Activated naive CD8-positive, alpha-beta T cell treated with anti-CD3 and anti-CD28 coated beads, Interleukin-2, amount 10 ng/mL, durations not matched to agents 7 days and 5 days (primary cell): Measurements from ENCODE around the gene PRPF40A. TPM values are rescaled to one million over a fixed set of nuclear protein-coding genes. Genes with fewer than 3 reads are reported as not detected.

Experiments used
- ATAC-seq: fragments of 150-1000 bp; cut with Tn5 transposase; one replicate; pipeline ENCODE4 v1.10.0; 2021; ENCODE audit warnings: low read depth, moderate library complexity
- POLR2A ChIA-PET: fragments of 350-600 bp; sonication (Branson Sonifier 250); formaldehyde crosslinking; loops from one replicate; lab custom pipeline; 2021; ENCODE audit warnings: antibody characterized with exemption; lab: Charles Lee
- DNase-seq: peaks from one replicate; pipeline ENCODE4 v3.0.0; 2021
- H3K27ac Mint-ChIP-seq: one replicate; pipeline ENCODE4 v1.8.0; 2022; ENCODE audit warnings: mild to moderate bottlenecking, mixed read lengths
- H3K27me3 Mint-ChIP-seq: one replicate; pipeline ENCODE4 v1.8.0; 2022; ENCODE audit warnings: mild to moderate bottlenecking, moderate library complexity, mixed read lengths
- H3K36me3 Mint-ChIP-seq: one replicate; pipeline ENCODE4 v1.8.0; 2021; ENCODE audit warnings: mild to moderate bottlenecking, mixed read lengths
- H3K4me1 Mint-ChIP-seq: one replicate; pipeline ENCODE4 v1.8.0; 2021; ENCODE audit warnings: mixed read lengths
- H3K4me3 Mint-ChIP-seq: one replicate; pipeline ENCODE4 v1.8.0; 2022; ENCODE audit warnings: mild to moderate bottlenecking, moderate library complexity, mixed read lengths
- H3K9me3 Mint-ChIP-seq: one replicate; pipeline ENCODE4 v1.8.0; 2021; ENCODE audit warnings: mixed read lengths
- total RNA-seq, 2 experiments: library from RNA; stranded (reverse); gene quantifications; one replicate each; pipeline ENCODE4 v1.2.3, GENCODE V29; 2021

Gene PRPF40A
- total RNA-seq, 2 experiments from 2014 or later: 108 to 113 TPM

DNA sequence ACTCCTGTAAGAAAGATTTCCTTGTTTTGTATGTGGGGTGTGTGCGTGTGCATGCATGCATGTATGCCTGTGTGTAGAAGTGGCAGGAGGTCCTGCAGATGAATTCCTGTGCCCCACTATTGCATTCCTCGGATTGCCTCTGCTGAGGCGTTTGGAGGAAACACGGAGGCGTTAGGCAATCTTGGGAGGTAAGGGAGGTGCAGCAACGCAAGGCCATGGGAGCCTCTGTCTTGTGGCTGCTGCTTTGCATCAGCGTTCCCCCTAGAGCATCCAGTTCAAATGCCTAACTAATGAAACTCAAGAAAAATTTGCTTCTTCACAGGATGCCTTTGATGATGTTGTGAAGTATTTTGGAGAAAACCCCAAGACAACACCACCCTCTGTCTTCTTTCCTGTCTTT is 80.0 kb downstream of the PRPF40A start:
- POLR2A ChIA-PET: no interaction called here
- H3K36me3 Mint-ChIP-seq: no peaks in the 10 kb centered on the region

DNA sequence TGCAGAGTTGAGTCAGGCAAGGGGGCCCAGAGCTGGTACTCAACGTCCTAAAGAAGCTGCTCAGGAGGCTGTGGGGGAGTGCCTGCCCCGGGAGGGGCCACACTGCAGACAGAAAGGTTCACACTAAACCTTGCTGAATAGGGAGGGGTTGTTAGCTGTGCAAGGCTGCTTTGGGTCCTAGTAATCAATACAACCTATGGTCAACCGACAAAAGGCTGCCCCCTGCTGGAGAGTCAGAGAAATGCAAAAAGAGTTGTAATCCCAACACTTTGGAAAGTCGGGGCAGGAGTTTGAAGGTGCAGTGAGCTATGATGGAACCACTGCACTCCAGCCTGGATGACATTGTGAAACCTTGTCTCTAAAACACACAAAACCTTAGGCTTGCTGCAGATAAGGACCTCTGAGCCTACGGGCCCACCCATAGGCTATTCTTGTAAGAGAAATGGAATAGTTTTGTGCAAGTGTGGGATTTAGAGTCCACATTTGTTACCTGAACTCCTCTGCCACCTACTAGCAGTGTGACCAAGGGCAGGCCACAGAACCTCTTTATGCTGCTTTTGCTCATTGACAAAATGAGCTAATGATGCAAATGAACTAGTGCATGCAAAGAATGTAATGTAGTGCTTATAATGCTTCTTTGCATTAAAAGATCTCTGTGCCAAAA is 81.5 kb downstream of the PRPF40A start:
- H3K27me3 Mint-ChIP-seq: no peaks in the 10 kb centered on the region
- no peak overlapping the region for H3K27ac Mint-ChIP-seq
- H3K36me3 Mint-ChIP-seq: no peaks in the 10 kb centered on the region
- DNase-seq (peak; percentile 62), ATAC-seq (peak; percentile 79)
- no peaks in the 10 kb centered on the region for H3K4me1 Mint-ChIP-seq
- H3K9me3 Mint-ChIP-seq: no peaks in the 10 kb centered on the region
- POLR2A ChIA-PET: interaction anchor here (0.9 kb wide), 1 partner anchor 460 kb away, joined by 3 read pairs; the partner anchor contains the start of gene STAM2
- H3K4me3 Mint-ChIP-seq: no peak overlapping the region

More for the DNA sequence above, 80.0 kb downstream of the PRPF40A start:
- DNase-seq: no peak
- no peaks in the 10 kb centered on the region for H3K27me3 Mint-ChIP-seq
- H3K4me1 Mint-ChIP-seq: no peaks in the 10 kb centered on the region
- H3K4me3 Mint-ChIP-seq: no peak overlapping the region
- no peak for ATAC-seq
- H3K9me3 Mint-ChIP-seq: no peaks in the 10 kb centered on the region
- no peak overlapping the region for H3K27ac Mint-ChIP-seq

DNA sequence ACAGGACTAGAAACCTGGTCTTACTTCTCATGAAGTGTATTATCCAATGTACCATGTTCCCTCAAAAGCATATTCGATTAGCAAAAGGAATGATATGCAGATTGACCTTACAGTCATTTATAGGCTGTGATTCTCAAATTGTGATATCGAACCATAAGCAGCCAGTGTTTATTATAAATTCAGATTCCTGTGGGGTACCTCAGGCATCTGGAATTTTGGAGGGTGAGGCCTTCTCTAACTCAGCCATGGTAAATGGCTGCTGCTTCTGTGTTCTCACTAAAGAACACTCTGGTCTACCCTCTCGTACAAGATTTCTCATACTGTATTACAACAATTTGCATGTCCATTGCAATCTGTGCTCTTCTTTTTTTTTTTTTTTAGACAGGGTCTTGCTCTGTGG is 84.5 kb downstream of the PRPF40A start:
- ATAC-seq (no peak), DNase-seq (no peak)
- Mint-ChIP-seq H3K27me3 (no peaks in the 10 kb centered on the region), H3K36me3 (no peaks in the 10 kb centered on the region), H3K9me3 (no peaks in the 10 kb centered on the region), H3K4me1 (peaks cover 8% of the 10 kb centered on the region), H3K4me3 (no peak overlapping the region), H3K27ac (no peak overlapping the region)
- POLR2A ChIA-PET: no interaction called here

DNA sequence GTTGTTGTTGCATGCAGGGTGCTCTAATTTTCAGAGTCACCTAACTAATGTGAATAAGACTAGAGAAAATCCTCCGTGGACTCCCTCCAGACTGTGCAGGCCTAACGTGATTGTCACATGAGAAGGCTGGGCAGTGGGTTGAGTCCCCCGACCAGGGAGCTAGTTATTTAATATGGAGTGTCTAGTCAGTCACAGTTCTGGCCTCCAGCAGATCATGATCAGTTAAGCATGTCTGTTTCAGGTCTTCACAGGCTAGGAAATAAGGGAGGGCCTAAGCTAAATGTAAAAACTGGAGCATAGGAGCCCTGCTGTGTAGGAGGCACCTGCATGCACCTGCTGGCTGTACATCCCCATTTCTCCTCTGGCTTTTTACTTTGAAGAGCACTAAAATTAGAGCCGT is 86.8 kb downstream of the PRPF40A start:
- Mint-ChIP-seq H3K36me3 (no peaks in the 10 kb centered on the region), H3K27ac (no peak overlapping the region), H3K4me3 (no peak overlapping the region), H3K27me3 (no peaks in the 10 kb centered on the region), H3K9me3 (no peaks in the 10 kb centered on the region), H3K4me1 (peaks cover 8% of the 10 kb centered on the region)
- POLR2A ChIA-PET: no interaction called here
- ATAC-seq (no peak), DNase-seq (no peak)

DNA sequence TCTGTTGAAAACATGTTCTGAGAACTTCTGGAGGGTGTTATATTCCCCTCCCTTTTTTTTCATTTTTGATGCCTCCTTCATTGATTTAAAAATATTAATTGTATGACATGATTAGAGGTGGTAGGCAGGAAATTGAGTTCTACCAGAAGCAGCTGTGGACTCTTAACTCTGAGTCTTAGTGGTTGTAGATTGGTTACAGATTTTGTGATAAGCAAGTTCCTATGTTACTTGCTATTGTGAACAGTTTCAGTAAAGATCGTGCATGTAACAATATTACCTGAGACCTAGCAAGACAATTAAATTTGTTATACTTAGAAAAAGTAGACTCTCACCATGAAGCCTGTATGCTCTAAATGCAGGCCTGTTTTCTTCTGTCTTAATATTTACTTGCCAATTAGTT is 88.1 kb downstream of the PRPF40A start:
- no peak overlapping the region for H3K4me3 Mint-ChIP-seq
- ATAC-seq (peak; percentile 73), DNase-seq (no peak)
- no peaks in the 10 kb centered on the region for H3K9me3 Mint-ChIP-seq
- peaks cover under 1% of the 10 kb centered on the region for H3K27me3 Mint-ChIP-seq
- POLR2A ChIA-PET: no interaction called here
- H3K36me3 Mint-ChIP-seq: no peaks in the 10 kb centered on the region
- no peak overlapping the region for H3K27ac Mint-ChIP-seq
- peaks cover 8% of the 10 kb centered on the region for H3K4me1 Mint-ChIP-seq

DNA sequence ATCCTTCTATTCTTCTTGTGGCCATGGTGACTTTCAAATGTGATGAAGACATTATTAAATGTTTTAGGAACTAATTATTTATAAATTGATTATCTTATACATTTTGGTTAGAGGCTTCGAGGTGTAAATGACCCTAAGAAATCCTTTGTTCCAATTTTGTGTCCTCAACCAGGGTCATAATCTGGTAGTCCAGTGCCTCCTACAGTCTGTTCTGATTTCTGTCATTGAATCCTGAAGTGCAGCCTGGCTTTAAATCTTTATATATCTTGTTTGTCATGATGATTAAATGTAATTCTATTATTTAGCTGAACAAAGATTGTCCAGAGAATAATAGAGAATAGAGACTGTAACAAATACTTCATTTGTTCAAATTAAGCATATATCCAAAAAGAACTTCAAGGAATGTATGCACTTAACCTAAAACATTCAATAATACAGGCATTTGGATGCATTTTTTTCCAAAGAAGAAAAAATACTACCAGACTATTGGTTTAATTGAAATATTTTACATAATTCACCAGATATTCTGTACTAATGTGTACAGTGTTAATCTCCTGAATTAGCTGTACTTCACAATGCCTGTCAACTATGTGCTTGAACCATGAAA is 89.8 kb downstream of the PRPF40A start:
- POLR2A ChIA-PET: no interaction called here
- Mint-ChIP-seq H3K4me3 (no peak overlapping the region), H3K36me3 (no peaks in the 10 kb centered on the region), H3K27ac (no peak overlapping the region), H3K27me3 (peaks cover 3% of the 10 kb centered on the region), H3K4me1 (peaks cover 8% of the 10 kb centered on the region), H3K9me3 (no peaks in the 10 kb centered on the region)
- DNase-seq: no peak
- no peak for ATAC-seq

DNA sequence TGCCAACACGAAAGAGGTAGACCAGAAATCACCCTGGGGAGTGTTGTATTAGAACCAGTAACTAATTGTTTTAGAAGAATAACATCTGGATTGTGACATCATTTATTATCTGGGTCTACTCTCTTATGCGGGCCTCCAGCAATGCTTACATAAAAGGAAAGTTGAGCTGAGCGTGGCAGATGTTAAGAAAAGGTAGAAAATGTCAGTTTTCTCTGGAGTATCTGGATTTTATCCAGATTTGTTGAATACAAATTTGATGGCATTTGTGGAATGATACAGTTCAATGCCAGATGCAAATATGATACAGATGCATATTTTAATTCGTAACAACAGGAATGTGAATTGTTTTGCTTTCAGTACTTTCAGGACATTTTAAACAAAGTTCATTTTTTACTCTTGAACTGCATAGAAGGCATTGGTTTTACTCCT is 90.3 kb downstream of the PRPF40A start:
- Mint-ChIP-seq H3K4me1 (peaks cover 8% of the 10 kb centered on the region), H3K4me3 (no peak overlapping the region), H3K9me3 (no peaks in the 10 kb centered on the region), H3K27ac (no peak overlapping the region), H3K27me3 (peaks cover 3% of the 10 kb centered on the region), H3K36me3 (no peaks in the 10 kb centered on the region)
- no peak for ATAC-seq
- no peak for DNase-seq
- POLR2A ChIA-PET: no interaction called here

DNA sequence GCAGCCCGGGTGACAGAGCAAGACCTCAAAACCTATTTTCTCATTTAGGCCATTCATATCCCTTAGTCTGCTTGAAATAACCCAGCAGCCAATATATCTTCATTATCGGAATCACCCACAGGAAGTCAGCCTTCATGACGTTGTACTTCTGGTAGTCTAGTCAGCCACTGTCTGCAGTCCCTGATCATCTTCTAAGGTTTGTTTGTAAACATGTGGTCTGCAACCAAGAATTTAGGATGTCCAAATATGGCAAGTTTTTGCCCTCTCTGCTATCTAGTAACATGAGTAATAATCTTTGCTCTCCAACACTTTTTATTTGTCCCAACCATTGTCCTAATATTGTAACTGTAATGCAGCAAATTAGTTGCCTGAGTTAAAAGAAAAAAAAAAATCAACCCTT is 92.5 kb downstream of the PRPF40A start:
- no peak overlapping the region for H3K27ac Mint-ChIP-seq
- no peak for DNase-seq
- no peaks in the 10 kb centered on the region for H3K36me3 Mint-ChIP-seq
- peaks cover 6% of the 10 kb centered on the region for H3K27me3 Mint-ChIP-seq
- no peak for ATAC-seq
- no peaks in the 10 kb centered on the region for H3K9me3 Mint-ChIP-seq
- H3K4me3 Mint-ChIP-seq: no peak overlapping the region
- POLR2A ChIA-PET: no interaction called here
- H3K4me1 Mint-ChIP-seq: peaks cover 8% of the 10 kb centered on the region

DNA sequence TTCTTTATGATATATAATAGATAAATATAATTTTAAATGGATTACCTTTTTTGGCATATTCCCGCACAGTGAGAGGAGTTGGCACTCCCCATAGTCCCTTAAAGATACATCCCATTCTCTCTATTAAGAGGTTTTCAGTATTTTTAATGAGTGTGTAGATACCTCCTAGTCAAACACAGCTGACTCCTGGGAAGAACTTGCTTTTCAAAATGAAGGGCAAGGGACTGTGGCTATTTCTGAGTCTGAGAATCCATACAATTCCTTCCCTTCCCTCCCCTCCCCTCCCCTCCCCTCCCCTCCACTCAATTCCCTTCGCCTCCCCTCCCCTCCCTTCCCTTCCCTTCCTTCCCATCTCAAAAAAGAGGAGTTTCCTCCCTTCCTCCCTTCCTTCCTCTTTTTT is 93.5 kb downstream of the PRPF40A start:
- no peaks in the 10 kb centered on the region for H3K36me3 Mint-ChIP-seq
- ATAC-seq: no peak

DNA sequence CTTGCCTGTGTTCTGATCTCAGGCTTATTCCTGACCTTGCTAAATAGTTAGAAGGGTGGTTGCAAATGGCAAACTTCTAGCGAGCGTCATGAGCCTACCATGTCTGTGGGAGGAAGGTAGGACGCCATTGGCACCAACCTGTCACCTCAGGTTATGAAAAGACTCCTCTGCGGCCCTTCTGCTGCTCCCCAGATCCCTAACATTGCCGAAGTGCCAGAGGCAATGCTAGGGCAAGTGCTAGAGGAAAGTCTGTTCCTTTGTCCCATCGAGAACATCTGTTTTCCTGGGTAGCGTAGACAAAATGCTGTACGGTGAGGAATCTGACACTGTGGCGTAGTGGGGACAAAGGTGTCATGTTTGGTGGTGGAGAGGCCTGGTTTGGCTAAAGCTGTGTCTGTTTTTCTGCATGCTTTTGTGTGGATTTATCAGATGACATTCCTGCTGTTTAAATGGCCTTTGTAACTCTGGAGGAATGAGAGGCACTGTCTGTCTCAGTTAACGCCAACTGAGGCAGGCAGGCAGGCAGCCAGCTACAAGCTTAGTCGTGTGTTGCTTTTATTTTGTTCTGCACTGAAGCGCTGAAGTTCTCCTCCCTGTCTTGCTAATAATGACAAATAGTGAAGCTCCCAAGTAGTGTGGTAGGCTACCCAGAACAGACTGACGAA is 94.1 kb downstream of the PRPF40A start:
- DNase-seq (no peak), ATAC-seq (no peak)
- H3K27ac Mint-ChIP-seq: no peak overlapping the region
- no peak overlapping the region for H3K4me3 Mint-ChIP-seq
- H3K36me3 Mint-ChIP-seq: no peaks in the 10 kb centered on the region
- peaks cover 9% of the 10 kb centered on the region for H3K27me3 Mint-ChIP-seq
- H3K4me1 Mint-ChIP-seq: no peaks in the 10 kb centered on the region
- POLR2A ChIA-PET: no interaction called here
- H3K9me3 Mint-ChIP-seq: no peaks in the 10 kb centered on the region

More for the DNA sequence above, 93.5 kb downstream of the PRPF40A start:
- no peak for DNase-seq
- POLR2A ChIA-PET: no interaction called here
- Mint-ChIP-seq H3K4me3 (no peak overlapping the region), H3K27me3 (peaks cover 9% of the 10 kb centered on the region), H3K4me1 (peaks cover under 1% of the 10 kb centered on the region), H3K27ac (no peak overlapping the region), H3K9me3 (no peaks in the 10 kb centered on the region)

DNA sequence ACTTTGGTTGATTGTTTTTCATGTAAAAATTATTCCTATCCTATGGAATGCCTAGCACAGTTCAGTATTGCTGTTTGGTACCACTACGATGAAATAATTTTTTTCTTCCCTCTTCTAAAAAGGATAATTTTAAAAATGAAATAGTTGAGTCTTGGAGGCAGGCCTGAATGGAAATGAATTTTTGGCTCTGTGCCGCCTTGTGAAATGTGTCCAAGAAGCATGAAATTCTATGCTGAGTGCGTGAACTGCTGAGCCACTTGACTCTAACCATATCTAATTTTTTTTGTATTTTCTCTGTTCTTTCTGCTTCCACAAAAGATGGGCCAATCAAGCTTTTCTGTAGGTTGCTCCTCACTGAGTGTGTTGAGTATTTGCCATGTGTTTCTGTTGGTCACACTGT is 95.0 kb downstream of the PRPF40A start:
- Mint-ChIP-seq H3K4me1 (no peaks in the 10 kb centered on the region), H3K9me3 (no peaks in the 10 kb centered on the region), H3K27ac (no peak overlapping the region), H3K27me3 (peaks cover 9% of the 10 kb centered on the region), H3K36me3 (no peaks in the 10 kb centered on the region), H3K4me3 (no peak overlapping the region)
- ATAC-seq (no peak), DNase-seq (no peak)
- POLR2A ChIA-PET: no interaction called here

DNA sequence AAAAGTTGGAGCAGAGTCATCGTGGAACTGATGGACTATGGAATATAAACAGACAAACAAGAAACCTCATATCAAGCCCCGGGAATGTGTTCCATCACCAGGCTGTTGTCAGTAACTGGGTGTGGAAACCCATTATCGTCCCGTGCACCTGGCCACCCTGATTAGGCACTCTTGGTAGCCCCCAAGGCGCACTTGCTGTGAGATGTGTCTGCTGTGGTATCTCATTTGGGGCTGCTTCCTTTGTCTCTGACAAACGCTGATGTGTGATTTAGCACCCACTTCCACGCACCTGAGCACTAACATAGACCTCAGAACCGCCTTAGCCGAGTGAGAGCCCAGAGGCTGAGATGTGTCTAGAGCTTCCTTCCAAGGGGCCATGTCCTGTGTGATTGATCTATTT is 96.3 kb downstream of the PRPF40A start:
- H3K36me3 Mint-ChIP-seq: no peaks in the 10 kb centered on the region
- no peak for ATAC-seq
- DNase-seq: no peak
- no peaks in the 10 kb centered on the region for H3K9me3 Mint-ChIP-seq
- peaks cover 9% of the 10 kb centered on the region for H3K27me3 Mint-ChIP-seq
- no peak overlapping the region for H3K4me3 Mint-ChIP-seq
- POLR2A ChIA-PET: no interaction called here
- no peaks in the 10 kb centered on the region for H3K4me1 Mint-ChIP-seq
- H3K27ac Mint-ChIP-seq: no peak overlapping the region

DNA sequence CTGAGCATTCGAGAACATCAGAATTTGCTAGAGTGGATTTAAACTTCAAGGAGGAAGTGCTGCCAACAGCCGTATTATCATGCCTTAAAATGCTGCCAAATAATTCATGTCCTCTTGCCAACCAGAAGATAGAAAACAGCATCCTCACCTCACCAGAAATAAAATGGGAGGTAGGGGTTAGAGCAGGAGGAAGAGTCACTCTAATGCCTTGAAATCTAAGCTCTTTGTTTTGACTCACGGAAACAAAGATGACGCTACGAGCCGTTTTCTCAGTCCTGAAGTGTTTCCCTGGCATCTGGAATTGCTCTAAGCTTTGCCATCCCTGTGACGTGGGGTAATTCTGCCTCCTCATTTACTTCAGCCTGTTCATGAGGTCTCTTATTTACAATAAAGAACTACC is 97.1 kb downstream of the PRPF40A start:
- POLR2A ChIA-PET: no interaction called here

DNA sequence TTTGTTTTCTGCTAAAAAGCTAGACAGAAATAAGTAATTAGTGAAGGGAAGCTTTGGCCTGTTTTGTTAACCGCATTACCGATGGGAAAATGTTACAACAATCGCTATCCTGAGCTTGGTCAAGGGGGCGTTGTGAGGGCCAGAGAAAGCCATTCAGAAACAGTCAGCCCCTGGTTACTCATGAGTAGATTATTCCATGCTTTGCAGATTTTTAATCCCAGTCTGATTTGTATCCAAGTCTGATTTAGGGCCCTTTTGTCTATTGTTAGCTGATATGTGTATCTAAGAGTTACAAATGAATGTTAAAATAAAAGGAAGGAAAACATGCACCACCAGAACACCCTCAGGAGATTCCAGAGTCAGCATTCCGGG is 99.1 kb downstream of the PRPF40A start:
- Mint-ChIP-seq H3K9me3 (no peaks in the 10 kb centered on the region), H3K27ac (no peak overlapping the region), H3K27me3 (peaks cover 6% of the 10 kb centered on the region), H3K4me1 (peaks cover under 1% of the 10 kb centered on the region), H3K4me3 (no peak overlapping the region), H3K36me3 (no peaks in the 10 kb centered on the region)
- no peak for ATAC-seq
- POLR2A ChIA-PET: no interaction called here
- DNase-seq: no peak

More for the DNA sequence above, 97.1 kb downstream of the PRPF40A start:
- no peak overlapping the region for H3K4me3 Mint-ChIP-seq
- peaks cover 9% of the 10 kb centered on the region for H3K27me3 Mint-ChIP-seq
- DNase-seq: no peak
- no peaks in the 10 kb centered on the region for H3K9me3 Mint-ChIP-seq
- no peaks in the 10 kb centered on the region for H3K36me3 Mint-ChIP-seq
- no peak for ATAC-seq
- no peaks in the 10 kb centered on the region for H3K4me1 Mint-ChIP-seq
- no peak overlapping the region for H3K27ac Mint-ChIP-seq
